Measurements from ENCODE around the gene TMEM147.

DNA sequence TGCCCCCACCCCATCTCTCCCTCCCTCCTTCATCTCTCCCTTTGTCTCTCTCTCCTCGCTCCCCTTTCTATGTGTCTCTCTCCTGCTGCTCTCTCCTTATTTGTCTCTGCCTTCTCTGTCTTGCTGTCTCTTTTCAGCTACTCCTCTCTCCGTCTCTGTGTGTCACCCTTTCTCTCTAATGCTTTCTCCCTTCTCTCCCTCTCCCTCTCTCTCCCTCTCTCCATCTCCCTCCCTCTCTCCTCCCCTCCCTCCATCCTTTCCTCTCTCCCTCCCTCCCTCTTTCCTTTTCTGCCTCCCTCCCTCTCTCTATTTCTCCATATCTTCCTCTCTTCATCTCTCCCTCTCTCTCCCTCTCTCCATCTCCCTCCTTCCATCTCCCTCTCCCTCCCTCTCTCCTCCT is 17.4 kb downstream of the TMEM147 start:
- TF ChIP-seq, protein P1, sequence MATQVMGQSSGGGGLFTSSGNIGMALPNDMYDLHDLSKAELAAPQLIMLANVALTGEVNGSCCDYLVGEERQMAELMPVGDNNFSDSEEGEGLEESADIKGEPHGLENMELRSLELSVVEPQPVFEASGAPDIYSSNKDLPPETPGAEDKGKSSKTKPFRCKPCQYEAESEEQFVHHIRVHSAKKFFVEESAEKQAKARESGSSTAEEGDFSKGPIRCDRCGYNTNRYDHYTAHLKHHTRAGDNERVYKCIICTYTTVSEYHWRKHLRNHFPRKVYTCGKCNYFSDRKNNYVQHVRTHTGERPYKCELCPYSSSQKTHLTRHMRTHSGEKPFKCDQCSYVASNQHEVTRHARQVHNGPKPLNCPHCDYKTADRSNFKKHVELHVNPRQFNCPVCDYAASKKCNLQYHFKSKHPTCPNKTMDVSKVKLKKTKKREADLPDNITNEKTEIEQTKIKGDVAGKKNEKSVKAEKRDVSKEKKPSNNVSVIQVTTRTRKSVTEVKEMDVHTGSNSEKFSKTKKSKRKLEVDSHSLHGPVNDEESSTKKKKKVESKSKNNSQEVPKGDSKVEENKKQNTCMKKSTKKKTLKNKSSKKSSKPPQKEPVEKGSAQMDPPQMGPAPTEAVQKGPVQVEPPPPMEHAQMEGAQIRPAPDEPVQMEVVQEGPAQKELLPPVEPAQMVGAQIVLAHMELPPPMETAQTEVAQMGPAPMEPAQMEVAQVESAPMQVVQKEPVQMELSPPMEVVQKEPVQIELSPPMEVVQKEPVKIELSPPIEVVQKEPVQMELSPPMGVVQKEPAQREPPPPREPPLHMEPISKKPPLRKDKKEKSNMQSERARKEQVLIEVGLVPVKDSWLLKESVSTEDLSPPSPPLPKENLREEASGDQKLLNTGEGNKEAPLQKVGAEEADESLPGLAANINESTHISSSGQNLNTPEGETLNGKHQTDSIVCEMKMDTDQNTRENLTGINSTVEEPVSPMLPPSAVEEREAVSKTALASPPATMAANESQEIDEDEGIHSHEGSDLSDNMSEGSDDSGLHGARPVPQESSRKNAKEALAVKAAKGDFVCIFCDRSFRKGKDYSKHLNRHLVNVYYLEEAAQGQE (IDR thresholded peaks at IDR 0.05; ENCODE audit: insufficient read depth in 1 of 2, low read depth in 2 of 2, low read length in 1 of 2), result no peak
- TF ChIP-seq, protein P2, sequence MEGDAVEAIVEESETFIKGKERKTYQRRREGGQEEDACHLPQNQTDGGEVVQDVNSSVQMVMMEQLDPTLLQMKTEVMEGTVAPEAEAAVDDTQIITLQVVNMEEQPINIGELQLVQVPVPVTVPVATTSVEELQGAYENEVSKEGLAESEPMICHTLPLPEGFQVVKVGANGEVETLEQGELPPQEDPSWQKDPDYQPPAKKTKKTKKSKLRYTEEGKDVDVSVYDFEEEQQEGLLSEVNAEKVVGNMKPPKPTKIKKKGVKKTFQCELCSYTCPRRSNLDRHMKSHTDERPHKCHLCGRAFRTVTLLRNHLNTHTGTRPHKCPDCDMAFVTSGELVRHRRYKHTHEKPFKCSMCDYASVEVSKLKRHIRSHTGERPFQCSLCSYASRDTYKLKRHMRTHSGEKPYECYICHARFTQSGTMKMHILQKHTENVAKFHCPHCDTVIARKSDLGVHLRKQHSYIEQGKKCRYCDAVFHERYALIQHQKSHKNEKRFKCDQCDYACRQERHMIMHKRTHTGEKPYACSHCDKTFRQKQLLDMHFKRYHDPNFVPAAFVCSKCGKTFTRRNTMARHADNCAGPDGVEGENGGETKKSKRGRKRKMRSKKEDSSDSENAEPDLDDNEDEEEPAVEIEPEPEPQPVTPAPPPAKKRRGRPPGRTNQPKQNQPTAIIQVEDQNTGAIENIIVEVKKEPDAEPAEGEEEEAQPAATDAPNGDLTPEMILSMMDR (IDR thresholded peaks at IDR 0.05), result no peak
- TF ChIP-seq SIN3A (IDR thresholded peaks at IDR 0.05; ENCODE audit: borderline replicate concordance, insufficient read depth, low read depth, low read length), result no peak

All from Panc1 (cell line).